Measurements from ENCODE around the gene EFNB3.

DNA sequence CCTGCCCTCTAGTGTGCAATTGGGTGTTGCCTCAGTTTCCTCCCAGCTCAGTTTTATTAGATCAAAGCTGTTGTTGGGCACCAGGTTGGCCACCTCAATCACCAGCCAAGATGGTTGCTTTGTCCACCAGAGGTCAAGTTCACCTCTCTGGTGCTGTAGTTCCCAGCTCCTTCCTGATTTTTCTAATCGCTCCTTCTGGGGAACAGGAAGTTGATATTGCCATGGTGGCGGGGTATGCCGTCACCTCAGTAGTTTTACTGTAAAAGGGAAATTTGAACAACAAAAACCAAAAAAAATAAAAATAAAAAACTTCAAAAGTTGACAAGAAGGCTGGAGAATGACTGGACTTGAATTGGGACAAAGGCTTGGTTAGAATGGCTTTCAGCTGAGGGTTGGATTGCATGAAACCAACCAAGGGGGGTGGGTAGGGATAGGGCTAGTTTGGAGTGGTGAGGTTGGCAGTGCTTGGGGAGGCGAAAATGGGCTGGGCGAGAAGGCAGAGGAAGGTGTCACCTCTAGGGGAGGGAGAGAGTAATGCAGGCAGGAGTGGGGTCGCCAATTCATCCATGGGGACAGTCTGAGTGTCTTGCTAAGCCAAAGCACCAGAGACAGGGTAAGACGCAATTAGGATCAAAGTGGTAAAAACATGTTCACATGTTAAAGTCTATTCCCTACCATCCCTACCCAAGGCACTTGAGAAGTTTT lies 6.2 kb downstream of the EFNB3 start:
- TF ChIP-seq SP1 (IDR thresholded peaks at IDR 0.05; ENCODE audit: low read depth, low read length) (no peak), POLR2A (IDR thresholded peaks at IDR 0.05; ENCODE audit: low read depth, low read length) (no peak), CBX3 (IDR thresholded peaks at IDR 0.05; ENCODE audit: borderline replicate concordance, low read depth) (no peak), POLR2AphosphoS5 (IDR thresholded peaks at IDR 0.05; ENCODE audit: low read length) (no peak), DPF2 (IDR thresholded peaks at IDR 0.05) (no peak), FOXM1 (IDR thresholded peaks at IDR 0.05; ENCODE audit: low read depth, low read length) (no peak), EZH2 (IDR thresholded peaks at IDR 0.05; ENCODE audit: borderline replicate concordance, control insufficient read depth, low read depth, low read length) (no peak), RCOR1 (conservative IDR thresholded peaks at IDR 0.05; ENCODE audit: low read depth, low read length) (no peak), POU2F2 (IDR thresholded peaks at IDR 0.05; ENCODE audit: borderline replicate concordance, low read depth, low read length) (no peak), CHD4 (IDR thresholded peaks at IDR 0.05) (no peak)
- TF ChIP-seq, protein P1, sequence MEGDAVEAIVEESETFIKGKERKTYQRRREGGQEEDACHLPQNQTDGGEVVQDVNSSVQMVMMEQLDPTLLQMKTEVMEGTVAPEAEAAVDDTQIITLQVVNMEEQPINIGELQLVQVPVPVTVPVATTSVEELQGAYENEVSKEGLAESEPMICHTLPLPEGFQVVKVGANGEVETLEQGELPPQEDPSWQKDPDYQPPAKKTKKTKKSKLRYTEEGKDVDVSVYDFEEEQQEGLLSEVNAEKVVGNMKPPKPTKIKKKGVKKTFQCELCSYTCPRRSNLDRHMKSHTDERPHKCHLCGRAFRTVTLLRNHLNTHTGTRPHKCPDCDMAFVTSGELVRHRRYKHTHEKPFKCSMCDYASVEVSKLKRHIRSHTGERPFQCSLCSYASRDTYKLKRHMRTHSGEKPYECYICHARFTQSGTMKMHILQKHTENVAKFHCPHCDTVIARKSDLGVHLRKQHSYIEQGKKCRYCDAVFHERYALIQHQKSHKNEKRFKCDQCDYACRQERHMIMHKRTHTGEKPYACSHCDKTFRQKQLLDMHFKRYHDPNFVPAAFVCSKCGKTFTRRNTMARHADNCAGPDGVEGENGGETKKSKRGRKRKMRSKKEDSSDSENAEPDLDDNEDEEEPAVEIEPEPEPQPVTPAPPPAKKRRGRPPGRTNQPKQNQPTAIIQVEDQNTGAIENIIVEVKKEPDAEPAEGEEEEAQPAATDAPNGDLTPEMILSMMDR (IDR thresholded peaks at IDR 0.05 in 2 of 3, conservative IDR thresholded peaks at IDR 0.05 in 1 of 3; ENCODE audit: control insufficient read depth in 2 of 3, extremely low read depth in 1 of 3, insufficient read depth in 1 of 3, low read depth in 3 of 3, low read length in 3 of 3), result peak in 2 of 3 experiments; percentile 21 to 26; a peak in 3 of 6 replicates
- TF ChIP-seq, protein P2, sequence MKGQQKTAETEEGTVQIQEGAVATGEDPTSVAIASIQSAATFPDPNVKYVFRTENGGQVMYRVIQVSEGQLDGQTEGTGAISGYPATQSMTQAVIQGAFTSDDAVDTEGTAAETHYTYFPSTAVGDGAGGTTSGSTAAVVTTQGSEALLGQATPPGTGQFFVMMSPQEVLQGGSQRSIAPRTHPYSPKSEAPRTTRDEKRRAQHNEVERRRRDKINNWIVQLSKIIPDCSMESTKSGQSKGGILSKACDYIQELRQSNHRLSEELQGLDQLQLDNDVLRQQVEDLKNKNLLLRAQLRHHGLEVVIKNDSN (IDR thresholded peaks at IDR 0.05; ENCODE audit: borderline replicate concordance, extremely low read length, insufficient read depth, low read depth, low read length), result no peak
